Upper lobe of left lung (tissue), 4 donors: Measurements from ENCODE around the gene MBOAT7.

Source experiments
- CTCF ChIP-seq, 6 experiments: fragments of 450-650 bp in 4 of 6; fragments of 200-600 bp in 2 of 6; sonication (generic) in 2 of 6; IDR thresholded peaks; one replicate each; pipeline ENCODE4 v1.5.1; 2016 to 2019; ENCODE audit warnings: antibody characterized with exemption in 6 of 6
- EP300 ChIP-seq, 4 donors: sonication (generic); formaldehyde crosslinking; IDR thresholded peaks; one replicate each; pipeline ENCODE4 v1.5.1; 2017; ENCODE audit warnings: antibody characterized with exemption in 4 of 4, control low read depth in 2 of 4
- POLR2AphosphoS5 ChIP-seq, 2 donors: sonication (generic); formaldehyde crosslinking; IDR thresholded peaks; one replicate each; pipeline ENCODE4 v1.5.1; 2017; ENCODE audit warnings: antibody characterized with exemption in 2 of 2

- TF ChIP-seq CTCF (IDR thresholded peaks at IDR 0.05) (no peak), EP300 (IDR thresholded peaks at IDR 0.05) (no peak), POLR2AphosphoS5 (IDR thresholded peaks at IDR 0.05) (no peak)
Observed at GRCh38 chr19:54152878-54153524, 36.4 kb downstream of the MBOAT7 start.
